Astrocyte (in vitro differentiated cells and primary cell): ENCODE results near the gene GRID2IP. TPM values are rescaled to one million over a fixed set of nuclear protein-coding genes. Genes with fewer than 3 reads are reported as not detected.
"Not testable (repeated sequence)": the region's sequence is repeated elsewhere in the genome, so short reads cannot be mapped to it uniquely, and the experiment has no call there.

Experiments used
- DNase-seq: peaks from one replicate; pipeline ENCODE4 v3.0.0-alpha.2; 2010; ENCODE audit warnings: low read depth
- FAIRE-seq: peaks from 2 replicates; lab custom pipeline; 2011; peaks lifted over from hg19 to GRCh38; lab: Jason Lieb, UNC
- H2AFZ ChIP-seq: 2 replicates; pipeline ENCODE4 v1.6.0; 2012; ENCODE audit warnings: low read depth, low read length, inconsistent platforms
- H3K27ac ChIP-seq: 2 replicates; pipeline ENCODE4 v1.5.1; 2011; ENCODE audit warnings: low read depth, low read length, inconsistent platforms
- H3K27me3 ChIP-seq: 2 replicates; pipeline ENCODE4 v1.6.0; 2011; ENCODE audit warnings: low read length, inconsistent platforms; ENCODE audit not compliant: insufficient read depth
- H3K36me3 ChIP-seq: 2 replicates; pipeline ENCODE4 v1.5.1; 2011; ENCODE audit warnings: low read length, inconsistent platforms; ENCODE audit not compliant: insufficient read depth
- H3K4me1 ChIP-seq: 2 replicates; pipeline ENCODE4 v1.5.1; 2011; ENCODE audit warnings: low read length, inconsistent platforms; ENCODE audit not compliant: insufficient read depth
- H3K4me2 ChIP-seq: 2 replicates; pipeline ENCODE4 v1.6.0; 2012; ENCODE audit warnings: low read length, inconsistent platforms
- H3K4me3 ChIP-seq: 2 replicates; pipeline ENCODE4 v1.5.1; 2011; ENCODE audit warnings: low read depth, mild to moderate bottlenecking, low read length, inconsistent platforms; ENCODE audit not compliant: insufficient read depth
- H3K79me2 ChIP-seq: 2 replicates; pipeline ENCODE4 v1.6.0; 2012; ENCODE audit warnings: mild to moderate bottlenecking, low read length, inconsistent platforms; ENCODE audit not compliant: insufficient read depth
- H3K9ac ChIP-seq: 2 replicates; pipeline ENCODE4 v1.6.0; 2012; ENCODE audit warnings: mild to moderate bottlenecking, low read length, inconsistent platforms
- H3K9me3 ChIP-seq: 2 replicates; pipeline ENCODE4 v1.5.1; 2012; ENCODE audit warnings: low read depth, mild to moderate bottlenecking, low read length, inconsistent platforms; ENCODE audit not compliant: insufficient read depth
- H4K20me1 ChIP-seq: 2 replicates; pipeline ENCODE4 v1.6.0; 2012; ENCODE audit warnings: low read length, inconsistent platforms; ENCODE audit not compliant: insufficient read depth
- H3K27ac Mint-ChIP-seq: one replicate; pipeline ENCODE4 v1.8.0; 2021; ENCODE audit warnings: mild to moderate bottlenecking, mixed read lengths; ENCODE audit not compliant: unreplicated experiment
- H3K27me3 Mint-ChIP-seq: one replicate; pipeline ENCODE4 v1.8.0; 2021; ENCODE audit warnings: low read depth, mixed read lengths; ENCODE audit not compliant: unreplicated experiment
- H3K36me3 Mint-ChIP-seq: one replicate; pipeline ENCODE4 v1.8.0; 2021; ENCODE audit warnings: low read depth, mixed read lengths; ENCODE audit not compliant: unreplicated experiment
- H3K4me1 Mint-ChIP-seq: one replicate; pipeline ENCODE4 v1.8.0; 2021; ENCODE audit warnings: low read depth, mixed read lengths; ENCODE audit not compliant: unreplicated experiment
- H3K4me3 Mint-ChIP-seq: one replicate; pipeline ENCODE4 v1.8.0; 2021; ENCODE audit warnings: mild to moderate bottlenecking, moderate library complexity, mixed read lengths; ENCODE audit not compliant: unreplicated experiment
- H3K9me3 Mint-ChIP-seq: one replicate; pipeline ENCODE4 v1.8.0; 2021; ENCODE audit warnings: mild to moderate bottlenecking, mixed read lengths; ENCODE audit not compliant: unreplicated experiment
- EZH2 ChIP-seq: IDR thresholded peaks from 2 replicates; pipeline ENCODE4 v1.6.1; 2012; ENCODE audit warnings: mild to moderate bottlenecking, low read length, inconsistent platforms; ENCODE audit not compliant: insufficient read depth
- total RNA-seq: library from RNA; stranded (reverse); gene quantifications from 2 replicates; pipeline ENCODE4 v1.2.1, GENCODE V29; 2021
- TF ChIP-seq, protein P1 (sequence below): IDR thresholded peaks from 2 replicates; pipeline ENCODE4 v1.5.1; 2011; ENCODE audit warnings: low read depth, mild to moderate bottlenecking, inconsistent platforms, low read length, moderate library complexity; ENCODE audit not compliant: insufficient read depth

Gene GRID2IP
- total RNA-seq, 1 donor from 2014 or later = 0.09 TPM

DNA sequence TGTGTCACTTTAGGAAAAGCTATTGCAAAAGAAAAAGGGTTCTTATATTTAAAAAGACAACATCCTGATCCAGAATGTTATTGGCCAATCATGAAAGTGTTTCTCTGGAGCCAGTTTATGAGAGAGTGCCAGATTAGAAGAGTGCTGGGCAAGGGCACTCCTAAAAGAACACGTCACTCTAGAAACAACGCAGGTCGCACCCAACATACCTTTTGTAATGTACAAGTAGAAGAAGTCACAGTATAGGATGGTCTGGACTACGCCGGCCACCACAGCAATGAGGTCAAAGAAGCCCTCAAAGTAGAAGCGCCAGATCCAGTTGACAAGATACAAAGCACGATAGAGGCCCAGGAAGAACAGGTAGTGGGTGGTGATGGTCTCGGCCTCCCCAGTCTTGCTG lies 85.4 kb downstream of the GRID2IP start:
- no peaks in the 10 kb centered on the region for H3K27me3 ChIP-seq
- H3K9ac ChIP-seq = no peak overlapping the region
- no peak overlapping the region for H2AFZ ChIP-seq
- Mint-ChIP-seq H3K27ac (no peak overlapping the region), H3K27me3 (no peaks in the 10 kb centered on the region), H3K4me3 (no peak overlapping the region), H3K4me1 (no peaks in the 10 kb centered on the region), H3K36me3 (peaks cover 33% of the 10 kb centered on the region), H3K9me3 (no peaks in the 10 kb centered on the region)
- FAIRE-seq (no peak), DNase-seq (no peak)
- H3K79me2 ChIP-seq = peaks cover 38% of the 10 kb centered on the region
- no peak overlapping the region for H3K4me3 ChIP-seq
- peaks cover 65% of the 10 kb centered on the region for H4K20me1 ChIP-seq
- no peaks in the 10 kb centered on the region for H3K9me3 ChIP-seq
- H3K36me3 ChIP-seq = peaks cover 70% of the 10 kb centered on the region
- no peak overlapping the region for H3K27ac ChIP-seq
- H3K4me1 ChIP-seq = no peaks in the 10 kb centered on the region
- no peak for TF ChIP-seq EZH2
- TF ChIP-seq, protein P1, sequence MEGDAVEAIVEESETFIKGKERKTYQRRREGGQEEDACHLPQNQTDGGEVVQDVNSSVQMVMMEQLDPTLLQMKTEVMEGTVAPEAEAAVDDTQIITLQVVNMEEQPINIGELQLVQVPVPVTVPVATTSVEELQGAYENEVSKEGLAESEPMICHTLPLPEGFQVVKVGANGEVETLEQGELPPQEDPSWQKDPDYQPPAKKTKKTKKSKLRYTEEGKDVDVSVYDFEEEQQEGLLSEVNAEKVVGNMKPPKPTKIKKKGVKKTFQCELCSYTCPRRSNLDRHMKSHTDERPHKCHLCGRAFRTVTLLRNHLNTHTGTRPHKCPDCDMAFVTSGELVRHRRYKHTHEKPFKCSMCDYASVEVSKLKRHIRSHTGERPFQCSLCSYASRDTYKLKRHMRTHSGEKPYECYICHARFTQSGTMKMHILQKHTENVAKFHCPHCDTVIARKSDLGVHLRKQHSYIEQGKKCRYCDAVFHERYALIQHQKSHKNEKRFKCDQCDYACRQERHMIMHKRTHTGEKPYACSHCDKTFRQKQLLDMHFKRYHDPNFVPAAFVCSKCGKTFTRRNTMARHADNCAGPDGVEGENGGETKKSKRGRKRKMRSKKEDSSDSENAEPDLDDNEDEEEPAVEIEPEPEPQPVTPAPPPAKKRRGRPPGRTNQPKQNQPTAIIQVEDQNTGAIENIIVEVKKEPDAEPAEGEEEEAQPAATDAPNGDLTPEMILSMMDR = no peak
- H3K4me2 ChIP-seq = no peak overlapping the region

DNA sequence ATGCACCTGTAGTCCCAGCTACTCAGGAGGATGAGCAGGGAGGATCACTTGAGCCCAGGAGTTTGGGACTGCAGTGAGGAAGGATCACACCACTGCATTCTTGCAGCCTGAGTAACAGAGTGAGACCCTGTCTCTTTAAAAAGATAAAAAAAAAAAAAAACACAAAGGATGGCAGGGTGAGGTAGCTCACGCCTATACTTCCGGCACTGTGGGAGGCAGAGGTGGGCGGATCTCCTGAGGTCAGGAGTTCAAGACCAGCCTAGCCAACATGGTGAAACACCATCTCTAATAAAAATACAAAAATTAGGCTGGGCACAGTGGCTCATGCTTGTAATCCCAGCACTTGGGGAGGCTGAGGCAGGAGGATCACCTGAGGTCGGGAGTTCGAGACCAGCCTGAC lies 87.7 kb downstream of the GRID2IP start:
- H3K9me3 ChIP-seq, H3K4me1 Mint-ChIP-seq, DNase-seq, H3K27ac ChIP-seq, H3K9ac ChIP-seq, H3K9me3 Mint-ChIP-seq, H3K4me2 ChIP-seq, H2AFZ ChIP-seq, H3K4me1 ChIP-seq, H3K4me3 ChIP-seq, H3K4me3 Mint-ChIP-seq, H3K27me3 ChIP-seq, H3K27me3 Mint-ChIP-seq, FAIRE-seq, H3K27ac Mint-ChIP-seq: not testable (repeated sequence)
- peaks cover 34% of the 10 kb centered on the region for H3K36me3 Mint-ChIP-seq
- peaks cover 62% of the 10 kb centered on the region for H3K36me3 ChIP-seq
- peaks cover 24% of the 10 kb centered on the region for H3K79me2 ChIP-seq
- peaks cover 57% of the 10 kb centered on the region for H4K20me1 ChIP-seq

DNA sequence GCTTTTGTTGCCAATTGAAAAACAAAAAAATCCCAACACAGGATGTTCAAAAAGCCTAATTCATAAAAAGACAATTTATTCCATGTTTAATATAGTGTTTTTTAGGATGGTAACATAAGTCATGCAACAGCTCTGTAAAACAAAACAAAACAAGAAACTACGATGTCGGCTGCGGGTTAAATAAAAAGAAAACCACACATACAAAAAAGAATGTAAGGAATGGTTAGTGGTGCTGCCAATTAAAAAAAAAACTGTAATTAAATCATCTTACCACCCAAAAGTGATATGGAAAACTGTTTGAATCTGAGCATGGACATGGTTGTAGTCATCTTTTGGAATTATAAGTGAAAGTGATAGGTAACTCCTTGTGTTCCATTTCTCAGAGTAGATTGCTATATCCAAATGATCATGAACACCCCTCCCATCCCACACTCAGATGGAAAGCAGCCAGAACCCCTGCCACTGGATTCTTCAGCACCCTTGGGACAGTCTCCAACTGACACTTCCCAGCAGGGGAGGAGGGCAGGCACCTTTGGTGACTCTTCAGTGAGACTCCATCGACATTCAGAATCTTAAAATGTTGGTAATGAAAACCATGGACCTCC lies 89.2 kb downstream of the GRID2IP start:
- no peak for DNase-seq
- no peaks in the 10 kb centered on the region for H3K4me1 Mint-ChIP-seq
- Histone ChIP-seq H3K27me3 (no peaks in the 10 kb centered on the region), H3K9me3 (no peaks in the 10 kb centered on the region), H2AFZ (no peak overlapping the region), H3K27ac (no peak overlapping the region), H3K79me2 (peaks cover 15% of the 10 kb centered on the region), H3K4me3 (no peak overlapping the region), H3K4me2 (no peak overlapping the region), H3K4me1 (no peaks in the 10 kb centered on the region), H4K20me1 (peaks cover 48% of the 10 kb centered on the region), H3K9ac (no peak overlapping the region), H3K36me3 (peaks cover 51% of the 10 kb centered on the region)
- H3K27ac Mint-ChIP-seq = no peak overlapping the region
- TF ChIP-seq EZH2 = no peak
- TF ChIP-seq, protein P1 = no peak
- H3K27me3 Mint-ChIP-seq = no peaks in the 10 kb centered on the region
- H3K9me3 Mint-ChIP-seq = no peaks in the 10 kb centered on the region
- H3K4me3 Mint-ChIP-seq = no peak overlapping the region
- H3K36me3 Mint-ChIP-seq = peaks cover 31% of the 10 kb centered on the region
- FAIRE-seq = no peak
